Breast epithelium (tissue), 4 donors: Measurements from ENCODE around the gene LSS. TPM values are rescaled to one million over a fixed set of nuclear protein-coding genes. Genes with fewer than 3 reads are reported as not detected.

Experiments used
- DNase-seq, 2 donors: peaks; one replicate each; pipeline ENCODE4 v3.0.0-alpha.2; 2019; ENCODE audit warnings: low spot score in 2 of 2
- H3K27ac ChIP-seq, 2 donors: fragments of 200-600 bp; sonication (generic) in 1 of 2; one replicate each; pipeline ENCODE4 v1.5.1; 2016 to 2019; ENCODE audit warnings: mild to moderate bottlenecking in 1 of 2
- H3K27me3 ChIP-seq, 2 donors: fragments of 200-600 bp; sonication (generic) in 1 of 2; one replicate each; pipeline versions ENCODE4 v1.5.1 to v1.6.0; 2017 to 2019; ENCODE audit warnings: control low read depth in 1 of 2, mild to moderate bottlenecking in 1 of 2
- H3K36me3 ChIP-seq: fragments of 200-600 bp; one replicate; pipeline ENCODE4 v1.5.1; 2019
- H3K4me1 ChIP-seq, 2 donors: fragments of 200-600 bp; sonication (generic); one replicate each; pipeline ENCODE4 v1.5.1; 2016 to 2019; ENCODE audit warnings: control low read depth in 1 of 2
- H3K4me3 ChIP-seq, 3 donors: fragments of 200-600 bp; sonication (generic); 1 replicate in 2 of 3; 2 replicates in 1 of 3; pipeline ENCODE4 v1.5.1; 2016 to 2019; ENCODE audit warnings: mild to moderate bottlenecking in 3 of 3, moderate library complexity in 2 of 3
- H3K9me3 ChIP-seq, 2 donors: fragments of 200-600 bp; sonication (generic) in 1 of 2; one replicate each; pipeline ENCODE4 v1.5.1; 2016 to 2019; ENCODE audit warnings: control low read depth in 1 of 2
- CTCF ChIP-seq, 3 donors: fragments of 450-650 bp; IDR thresholded peaks; one replicate each; pipeline ENCODE4 v1.5.1; 2016 to 2017; ENCODE audit warnings: antibody characterized with exemption in 3 of 3, mild to moderate bottlenecking in 3 of 3, moderate library complexity in 3 of 3
- POLR2A ChIP-seq: fragments of 450-650 bp; IDR thresholded peaks from one replicate; pipeline ENCODE4 v1.6.1; 2016; ENCODE audit warnings: antibody characterized with exemption, mild to moderate bottlenecking, moderate library complexity
- POLR2AphosphoS5 ChIP-seq, 3 donors: sonication (generic); formaldehyde crosslinking; IDR thresholded peaks; one replicate each; pipeline ENCODE4 v1.6.1; 2017; ENCODE audit warnings: antibody characterized with exemption in 3 of 3
- intact Hi-C: fragments of 100-400 bp; cut with DNase I; formaldehyde crosslinking; loops from one replicate; pipeline ENCODE4 v1.15.1; 2023; ENCODE audit warnings: low total_unique reads
- total RNA-seq, 3 donors: library from RNA; depleted of rRNA; stranded (reverse); fragments of >200 nt; gene quantifications; one replicate each; pipeline ENCODE4 v1.1.0, GENCODE V29; 2016

LSS gene
- 100 to 1,000 TPM in 1 of 3 donors, 10 to 100 TPM in 2; 41.4 to 144 (median 56.4) TPM for total RNA-seq

DNA sequence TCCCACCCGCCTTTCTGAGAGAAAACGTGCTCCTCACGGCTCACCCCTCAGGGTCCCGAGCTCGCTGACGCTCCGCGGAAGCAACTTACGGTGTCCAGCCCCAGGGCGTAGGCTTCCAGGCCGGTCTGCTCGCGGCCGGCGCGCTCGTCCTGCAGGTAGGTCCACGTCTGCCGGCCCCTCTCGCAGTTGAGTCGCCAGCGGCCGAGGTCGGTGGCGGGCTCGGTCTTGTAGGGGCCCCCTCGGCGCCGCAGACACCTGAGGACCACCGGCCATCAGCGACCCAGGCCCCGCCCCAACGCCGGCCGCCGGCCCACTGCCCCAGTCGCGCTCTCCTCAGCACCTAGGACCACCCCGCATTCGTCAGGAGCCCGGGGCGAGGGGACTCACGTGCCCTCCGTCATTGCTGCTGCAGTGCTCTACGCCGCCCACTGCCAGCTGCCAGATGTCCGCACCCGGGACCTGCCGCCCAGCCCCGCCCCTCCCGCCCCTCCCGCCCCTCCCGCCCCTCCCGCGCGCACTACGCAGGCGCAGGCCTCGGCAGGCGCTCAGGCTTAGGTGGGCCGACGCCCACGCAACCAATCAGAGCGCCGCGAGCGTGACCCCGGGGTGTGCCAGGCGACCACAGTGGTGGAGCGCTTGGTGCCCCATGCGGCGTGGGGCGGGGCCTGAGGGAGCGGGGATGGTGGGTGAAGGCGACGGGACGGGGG lies at the start of gene LSS:
TSS of gene LSS (minus strand) at position 430 of the 707 bp plus-strand sequence. CDS start at position 401, 29 bp downstream.
- Histone ChIP-seq H3K36me3 (no peaks in the 10 kb centered on the region), H3K9me3 (no peaks in the 10 kb centered on the region), H3K4me1 (peaks cover 9 to 23% of the 10 kb centered on the region in 2 donors), H3K27me3 (no peaks in the 10 kb centered on the region), H3K27ac (peak within 1 kb of the TSS; percentile 87 to 91), H3K4me3 (peak within 1 kb of the TSS; percentile 94 to 95 (median 94))
- intact Hi-C loops, result no loop called here
- TF ChIP-seq POLR2A, result no peak
- TF ChIP-seq POLR2AphosphoS5 (IDR thresholded peaks at IDR 0.05), result peak; percentile 48 to 57 (median 54)
- DNase-seq, result peak; percentile 95 to 98

DNA sequence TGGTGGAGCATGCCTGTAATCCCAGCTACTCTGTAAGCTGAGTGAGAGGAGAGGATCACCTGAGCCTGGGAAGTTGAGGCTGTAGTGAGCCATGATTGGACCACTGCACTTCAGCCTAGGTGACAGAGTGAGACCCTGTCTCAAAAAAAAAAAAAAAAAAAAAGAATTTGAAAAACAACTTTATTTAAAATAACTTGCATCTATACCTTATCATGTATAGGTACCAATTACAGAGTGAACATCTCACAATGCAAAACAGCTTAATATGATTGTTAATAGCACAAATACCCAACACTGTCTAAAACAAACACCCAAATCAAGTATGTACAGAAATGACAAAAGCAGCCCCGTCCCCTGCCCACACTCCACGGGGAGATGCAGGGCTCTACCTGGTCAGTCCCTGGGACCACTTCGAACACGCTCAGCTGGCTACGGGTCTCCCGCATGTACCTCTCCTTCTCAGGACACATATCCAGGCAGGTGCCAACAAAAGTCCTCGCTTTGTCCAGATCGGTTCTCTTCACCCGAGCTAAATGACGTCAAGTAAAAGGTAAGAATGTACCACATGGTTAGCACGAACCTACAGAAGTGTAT lies 46.3 kb upstream of the LSS start:
- Histone ChIP-seq H3K4me3 (no peak overlapping the region), H3K27ac (no peak overlapping the region), H3K36me3 (peaks cover 30% of the 10 kb centered on the region), H3K9me3 (no peaks in the 10 kb centered on the region), H3K27me3 (no peaks in the 10 kb centered on the region), H3K4me1 (no peaks in the 10 kb centered on the region)
- TF ChIP-seq CTCF (IDR thresholded peaks at IDR 0.05), result no peak
- no peak for TF ChIP-seq POLR2AphosphoS5 (IDR thresholded peaks at IDR 0.05)
- no peak for TF ChIP-seq POLR2A
- intact Hi-C loops, result no loop called here
- DNase-seq, result no peak

- DNase-seq, result no peak
- H3K27me3 ChIP-seq, result no peaks in the 10 kb centered on the region
- H3K4me1 ChIP-seq, result no peaks in the 10 kb centered on the region
- H3K4me3 ChIP-seq, result no peak overlapping the region
- no peaks in the 10 kb centered on the region for H3K9me3 ChIP-seq
- H3K36me3 ChIP-seq, result peaks cover 34% of the 10 kb centered on the region
- intact Hi-C loops, result no loop called here
- TF ChIP-seq CTCF (IDR thresholded peaks at IDR 0.05) (no peak), POLR2AphosphoS5 (IDR thresholded peaks at IDR 0.05) (no peak), POLR2A (no peak)
- no peak overlapping the region for H3K27ac ChIP-seq
Observed at GRCh38 chr21:46273341-46273740, 44.8 kb upstream of the LSS start.

- no peaks in the 10 kb centered on the region for H3K9me3 ChIP-seq
- TF ChIP-seq CTCF (IDR thresholded peaks at IDR 0.05) (no peak), POLR2A (no peak), POLR2AphosphoS5 (IDR thresholded peaks at IDR 0.05) (no peak)
- no peak overlapping the region for H3K4me3 ChIP-seq
Observed at GRCh38 chr21:46269466-46269865, 40.9 kb upstream of the LSS start.

GRCh38 chr21:46268371-46268770 lies 39.8 kb upstream of the LSS start:
- Histone ChIP-seq H3K27ac (no peak overlapping the region), H3K4me3 (no peak overlapping the region), H3K36me3 (peaks cover 20% of the 10 kb centered on the region), H3K4me1 (no peaks in the 10 kb centered on the region), H3K27me3 (no peaks in the 10 kb centered on the region), H3K9me3 (no peaks in the 10 kb centered on the region)
- TF ChIP-seq POLR2A, result no peak
- no peak for TF ChIP-seq CTCF (IDR thresholded peaks at IDR 0.05)
- no peak for TF ChIP-seq POLR2AphosphoS5 (IDR thresholded peaks at IDR 0.05)
- intact Hi-C loops, result no loop called here
- no peak for DNase-seq

More at GRCh38 chr21:46269466-46269865, 40.9 kb upstream of the LSS start:
- H3K4me1 ChIP-seq, result no peaks in the 10 kb centered on the region
- H3K27ac ChIP-seq, result no peak overlapping the region
- intact Hi-C loops, result no loop called here
- no peak for DNase-seq
- peaks cover 27% of the 10 kb centered on the region for H3K36me3 ChIP-seq
- H3K27me3 ChIP-seq, result no peaks in the 10 kb centered on the region
